ENCODE measurements around the gene DPF3. TPM values are rescaled to one million over a fixed set of nuclear protein-coding genes. Genes with fewer than 3 reads are reported as not detected.

DPF3 gene
- total and polyA plus RNA-seq, 2 donors (not counting 1 experiment from before 2014, with no cell fraction given) = 3.4 to 10.2 TPM

DNA sequence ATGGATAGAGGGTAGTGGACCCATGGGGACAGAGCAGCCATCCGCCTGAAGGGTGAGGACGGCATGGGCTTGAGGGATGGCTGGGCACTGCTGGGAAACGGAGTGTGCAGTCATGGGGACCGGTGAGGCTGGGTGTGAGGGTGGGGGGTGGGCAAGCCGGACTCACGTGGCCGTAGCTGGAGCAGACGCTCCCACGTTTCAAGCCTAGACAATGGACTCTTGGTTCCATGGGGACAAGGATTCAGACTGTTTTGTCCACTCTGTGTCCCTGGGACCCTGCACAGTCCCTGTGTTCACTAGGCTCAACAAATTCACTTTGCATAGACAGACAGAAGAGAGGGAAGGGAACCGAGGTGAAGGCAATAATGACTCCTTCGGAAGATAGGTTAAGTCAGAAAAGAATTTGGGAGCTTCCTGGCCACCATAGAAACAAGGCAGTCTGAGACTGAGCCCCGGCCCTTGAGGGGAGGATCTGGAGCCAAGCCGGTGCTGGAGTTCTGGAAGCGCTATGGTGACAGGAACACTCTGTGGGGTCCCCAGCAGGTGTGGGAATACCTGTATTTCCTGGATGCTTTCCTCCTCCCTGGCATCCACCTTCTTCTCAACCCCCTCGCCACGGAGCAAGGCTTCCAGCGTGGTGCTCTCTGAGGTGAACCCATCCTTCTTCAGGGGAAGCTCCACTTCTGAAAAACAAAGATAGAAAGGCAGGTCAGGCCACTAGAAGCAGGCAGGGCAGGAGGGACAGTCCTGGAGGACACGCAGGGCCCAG is 162.5 kb downstream of the DPF3 start:
- Histone ChIP-seq H2AFZ (ENCODE audit: insufficient read depth, low read depth, low read length, poor library complexity, severe bottlenecking) (no peak overlapping the region), H3K79me2 (ENCODE audit: control insufficient read depth, insufficient read depth, low read length) (no peaks in the 10 kb centered on the region), H3K4me2 (replicated peaks; ENCODE audit: low read depth, low read length, poor library complexity, severe bottlenecking) (no peak overlapping the region), H3K4me1 (ENCODE audit: control insufficient read depth in 2 of 2, insufficient read depth in 2 of 2, low read length in 2 of 2) (no peaks in the 10 kb centered on the region), H3K27me3 (replicated peaks in 1 of 4; ENCODE audit: control extremely low read depth in 1 of 4, control insufficient read depth in 3 of 4, insufficient read depth in 4 of 4, low read length in 3 of 4) (no peaks in the 10 kb centered on the region), H3K9me3 (ENCODE audit: control extremely low read depth in 1 of 3, control insufficient read depth in 2 of 3, insufficient read depth in 1 of 3, low read length in 2 of 3) (no peaks in the 10 kb centered on the region), H3K36me3 (replicated peaks in 1 of 2; ENCODE audit: control extremely low read depth in 1 of 2, control insufficient read depth in 1 of 2, extremely low read depth in 1 of 2, insufficient read depth in 2 of 2, low read length in 1 of 2) (peaks cover 1 to 16% of the 10 kb centered on the region in 2 experiments), H3K27ac (ENCODE audit: low read length in 2 of 2) (no peak overlapping the region), H4K20me1 (ENCODE audit: control insufficient read depth, insufficient read depth, low read length, poor library complexity, severe bottlenecking) (no peaks in the 10 kb centered on the region), H3K9ac (ENCODE audit: low read length) (no peak overlapping the region), H3K4me3 (ENCODE audit: control extremely low read depth in 1 of 5, extremely low read depth in 1 of 5, insufficient read depth in 1 of 5, low read depth in 2 of 5, low read length in 4 of 5) (no peak overlapping the region)
- intact Hi-C loops (cut with micrococcal nuclease) = no loop called here
- H3K27me3 Mint-ChIP-seq = no peaks in the 10 kb centered on the region
- ATAC-seq (ENCODE audit: low read depth) (no peak), DNase-seq (no peak)
- TF ChIP-seq, protein P1, sequence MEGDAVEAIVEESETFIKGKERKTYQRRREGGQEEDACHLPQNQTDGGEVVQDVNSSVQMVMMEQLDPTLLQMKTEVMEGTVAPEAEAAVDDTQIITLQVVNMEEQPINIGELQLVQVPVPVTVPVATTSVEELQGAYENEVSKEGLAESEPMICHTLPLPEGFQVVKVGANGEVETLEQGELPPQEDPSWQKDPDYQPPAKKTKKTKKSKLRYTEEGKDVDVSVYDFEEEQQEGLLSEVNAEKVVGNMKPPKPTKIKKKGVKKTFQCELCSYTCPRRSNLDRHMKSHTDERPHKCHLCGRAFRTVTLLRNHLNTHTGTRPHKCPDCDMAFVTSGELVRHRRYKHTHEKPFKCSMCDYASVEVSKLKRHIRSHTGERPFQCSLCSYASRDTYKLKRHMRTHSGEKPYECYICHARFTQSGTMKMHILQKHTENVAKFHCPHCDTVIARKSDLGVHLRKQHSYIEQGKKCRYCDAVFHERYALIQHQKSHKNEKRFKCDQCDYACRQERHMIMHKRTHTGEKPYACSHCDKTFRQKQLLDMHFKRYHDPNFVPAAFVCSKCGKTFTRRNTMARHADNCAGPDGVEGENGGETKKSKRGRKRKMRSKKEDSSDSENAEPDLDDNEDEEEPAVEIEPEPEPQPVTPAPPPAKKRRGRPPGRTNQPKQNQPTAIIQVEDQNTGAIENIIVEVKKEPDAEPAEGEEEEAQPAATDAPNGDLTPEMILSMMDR (IDR thresholded peaks at IDR 0.05) = no peak
- TF ChIP-seq EZH2 (IDR thresholded peaks at IDR 0.05; ENCODE audit: borderline replicate concordance, insufficient read depth, low read depth, low read length, poor library complexity, severe bottlenecking) = no peak
- ChIA-PET CTCF (no interaction called here), POLR2A (no interaction called here)
- no peak overlapping the region for H3K27ac Mint-ChIP-seq
- WGBS (ENCODE audit: insufficient coverage) = 96% methylated on average over 12 of the region's 18 CpGs
- peaks cover 5% of the 10 kb centered on the region for H3K4me1 Mint-ChIP-seq
- H3K9me3 Mint-ChIP-seq (ENCODE audit: insufficient read depth) = no peaks in the 10 kb centered on the region
- no peak overlapping the region for H3K4me3 Mint-ChIP-seq

DNA sequence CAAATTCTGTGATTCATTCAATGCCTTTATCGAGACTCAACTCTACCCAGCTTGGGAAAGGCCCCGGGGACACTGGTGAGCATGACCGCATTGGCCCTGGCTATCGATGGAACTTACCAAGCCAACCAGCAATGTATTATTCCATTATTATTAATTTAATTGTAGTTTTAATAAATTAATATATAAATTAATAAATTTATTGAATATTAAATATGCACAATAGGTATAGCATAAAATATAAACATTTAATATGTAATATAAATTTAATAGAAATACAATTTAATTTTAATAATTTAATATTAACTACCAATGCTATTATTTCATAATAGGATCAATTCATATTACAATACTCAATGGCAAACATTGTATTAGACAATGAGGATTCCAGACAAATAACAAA is 163.4 kb downstream of the DPF3 start:
- Histone ChIP-seq H3K4me3 (ENCODE audit: control extremely low read depth in 1 of 5, extremely low read depth in 1 of 5, insufficient read depth in 1 of 5, low read depth in 2 of 5, low read length in 4 of 5) (no peak overlapping the region), H3K27me3 (replicated peaks in 1 of 4; ENCODE audit: control extremely low read depth in 1 of 4, control insufficient read depth in 3 of 4, insufficient read depth in 4 of 4, low read length in 3 of 4) (no peaks in the 10 kb centered on the region), H3K27ac (ENCODE audit: low read length in 2 of 2) (no peak overlapping the region), H3K79me2 (ENCODE audit: control insufficient read depth, insufficient read depth, low read length) (no peaks in the 10 kb centered on the region), H3K9me3 (ENCODE audit: control extremely low read depth in 1 of 3, control insufficient read depth in 2 of 3, insufficient read depth in 1 of 3, low read length in 2 of 3) (no peaks in the 10 kb centered on the region), H3K9ac (ENCODE audit: low read length) (no peak overlapping the region), H4K20me1 (ENCODE audit: control insufficient read depth, insufficient read depth, low read length, poor library complexity, severe bottlenecking) (no peaks in the 10 kb centered on the region), H3K4me1 (ENCODE audit: control insufficient read depth in 2 of 2, insufficient read depth in 2 of 2, low read length in 2 of 2) (no peaks in the 10 kb centered on the region), H3K36me3 (replicated peaks in 1 of 2; ENCODE audit: control extremely low read depth in 1 of 2, control insufficient read depth in 1 of 2, extremely low read depth in 1 of 2, insufficient read depth in 2 of 2, low read length in 1 of 2) (peaks cover 1 to 25% of the 10 kb centered on the region in 2 experiments), H2AFZ (ENCODE audit: insufficient read depth, low read depth, low read length, poor library complexity, severe bottlenecking) (no peak overlapping the region), H3K4me2 (replicated peaks; ENCODE audit: low read depth, low read length, poor library complexity, severe bottlenecking) (no peak overlapping the region)
- intact Hi-C loops (cut with micrococcal nuclease) = no loop called here
- no peak for TF ChIP-seq EZH2 (IDR thresholded peaks at IDR 0.05; ENCODE audit: borderline replicate concordance, insufficient read depth, low read depth, low read length, poor library complexity, severe bottlenecking)
- TF ChIP-seq, protein P1 (IDR thresholded peaks at IDR 0.05) = no peak
- no peaks in the 10 kb centered on the region for H3K27me3 Mint-ChIP-seq
- peaks cover 5% of the 10 kb centered on the region for H3K4me1 Mint-ChIP-seq
- H3K27ac Mint-ChIP-seq = no peak overlapping the region
- ATAC-seq (ENCODE audit: low read depth) (no peak), DNase-seq (no peak)
- H3K4me3 Mint-ChIP-seq = no peak overlapping the region
- H3K9me3 Mint-ChIP-seq (ENCODE audit: insufficient read depth) = no peaks in the 10 kb centered on the region
- no CpG with 5 or more reads among the region's 4 CpGs for WGBS (ENCODE audit: insufficient coverage)
- ChIA-PET POLR2A (no interaction called here), CTCF (no interaction called here)

All from B cell (primary cell).